Midbrain (tissue), 1 donor: ENCODE measurements around the gene ULK2.
A peak's percentile ranks its signal among the peaks of the same experiment; 100 is the strongest.
"Not testable (repeated sequence)": the region's sequence is repeated elsewhere in the genome, so short reads cannot be mapped to it uniquely, and the experiment has no call there.

Experiments
- DNase-seq: peaks from one replicate; lab custom pipeline; 2025; lab: John Stamatoyannopoulos, UW

The ULK2 gene

DNA sequence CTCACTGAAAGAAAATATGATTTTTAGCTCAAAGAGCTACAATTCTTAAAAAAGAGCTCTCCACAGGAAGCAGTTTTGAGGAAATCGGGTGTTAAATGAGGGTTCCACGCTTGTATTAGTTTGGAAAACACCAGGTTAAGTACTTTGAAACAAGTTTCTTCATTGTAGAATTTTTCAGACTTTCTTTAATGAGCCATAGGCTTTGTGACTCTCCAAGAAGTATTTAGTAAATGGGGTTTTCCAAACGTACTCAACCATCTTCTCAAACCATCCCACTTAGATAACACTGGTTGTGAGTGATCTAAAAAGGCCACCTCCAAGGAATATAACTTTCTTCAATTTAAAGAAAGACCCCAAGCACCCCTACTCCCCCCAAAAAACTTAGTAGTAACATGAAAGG, 2.7 kb downstream of the ULK2 start:
- DNase-seq: no peak

DNA sequence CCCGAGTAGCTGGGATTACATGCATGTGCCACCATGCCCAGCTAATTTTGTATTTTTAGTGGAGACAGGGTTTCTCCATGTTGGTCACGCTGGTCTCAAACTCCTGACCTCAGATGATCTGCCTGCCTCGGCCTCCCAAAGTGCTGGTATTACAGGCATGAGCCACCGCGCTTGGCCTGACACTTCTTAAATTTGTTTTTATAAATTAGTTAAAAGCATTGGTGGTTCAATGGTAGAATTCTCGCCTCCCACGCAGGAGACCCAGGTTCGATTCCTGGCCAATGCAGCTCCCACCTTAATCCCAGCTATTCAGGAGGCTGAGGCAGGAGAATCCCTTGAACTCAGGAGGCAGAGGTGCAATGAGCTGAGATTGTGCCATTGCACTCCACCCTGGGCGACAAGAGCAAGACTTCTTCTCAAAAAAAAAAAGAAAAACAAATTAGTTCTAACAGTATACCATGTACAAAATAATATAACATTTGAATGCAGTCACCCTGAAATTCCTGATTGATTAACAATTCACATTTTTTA, 7.0 kb downstream of the ULK2 start:
- not testable (repeated sequence) for DNase-seq

DNA sequence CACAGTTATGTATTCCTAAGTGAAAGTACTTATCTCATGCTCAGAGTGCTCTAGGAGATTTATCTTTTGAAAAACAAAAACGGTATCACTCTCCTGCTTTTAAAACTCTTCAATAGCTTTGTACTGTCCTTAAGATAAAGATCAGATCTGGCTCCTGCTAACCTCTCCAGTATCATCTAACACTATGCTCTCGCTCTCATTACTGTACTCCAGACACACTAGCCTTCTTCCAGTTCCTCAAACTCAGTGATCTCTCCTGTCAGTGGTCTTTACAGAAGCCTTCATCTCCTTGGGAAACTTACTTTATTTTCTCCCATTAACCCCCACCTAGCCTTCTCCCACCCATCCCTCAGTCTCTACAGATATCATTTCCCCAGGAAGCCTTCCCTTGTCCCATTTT, 10.1 kb downstream of the ULK2 start:
- DNase-seq: no peak

DNA sequence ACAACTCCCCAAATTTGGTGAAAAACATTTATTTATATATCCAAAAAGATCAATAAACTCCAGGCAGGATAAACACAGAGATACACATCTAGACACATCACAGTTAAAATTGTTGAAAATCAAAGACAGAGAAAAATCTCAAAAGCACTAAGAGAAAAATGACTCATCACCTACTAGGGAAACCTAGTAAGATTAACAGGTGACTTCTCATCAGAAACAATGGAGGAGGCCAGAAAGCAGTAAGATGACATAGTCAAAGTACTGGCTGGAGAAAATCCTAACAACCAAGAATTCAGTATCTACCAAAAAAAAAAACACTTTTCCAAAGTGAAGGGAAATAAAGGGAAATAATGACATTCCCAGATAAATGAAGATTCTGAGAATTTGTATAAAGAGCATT, 33.8 kb downstream of the ULK2 start:
- DNase-seq: no peak

DNA sequence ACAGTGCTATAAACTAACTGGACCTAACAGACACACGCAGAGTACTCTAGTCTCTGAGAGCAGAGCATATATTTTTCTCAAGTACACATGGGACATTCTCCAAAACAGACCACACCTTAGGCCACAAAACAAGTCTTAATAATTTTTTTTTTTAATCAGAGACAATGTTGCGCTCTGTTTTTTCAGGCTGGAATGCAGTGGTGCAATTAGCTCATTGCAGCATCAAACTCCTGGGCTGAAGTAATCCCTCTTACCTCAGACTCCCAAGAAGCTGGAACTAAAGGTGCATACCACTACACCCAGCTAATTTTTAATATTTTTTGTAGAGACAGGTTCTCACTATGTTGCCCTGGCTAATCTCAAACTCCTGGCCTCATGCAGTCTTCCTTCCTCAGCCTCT, 37.7 kb downstream of the ULK2 start:
- no peak for DNase-seq

DNA sequence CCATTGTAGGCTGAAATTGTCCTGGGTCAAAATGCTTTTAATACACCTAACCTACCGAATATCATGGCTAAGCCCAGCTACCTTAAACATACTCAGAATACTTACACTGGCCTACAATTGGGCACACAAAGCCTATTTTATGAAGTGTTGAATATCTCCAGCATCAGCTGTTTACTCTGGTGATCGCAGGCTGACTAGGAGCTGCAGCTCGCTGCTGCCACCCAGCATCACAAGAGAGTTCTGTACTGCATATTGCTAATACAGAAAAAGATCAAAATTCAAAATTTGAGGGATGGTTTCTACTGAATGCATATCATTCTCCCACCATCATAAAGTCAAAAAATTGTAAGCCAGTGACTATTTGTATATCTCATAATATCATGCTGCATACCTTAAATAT, 55.3 kb downstream of the ULK2 start:
- DNase-seq: peak; percentile 57

DNA sequence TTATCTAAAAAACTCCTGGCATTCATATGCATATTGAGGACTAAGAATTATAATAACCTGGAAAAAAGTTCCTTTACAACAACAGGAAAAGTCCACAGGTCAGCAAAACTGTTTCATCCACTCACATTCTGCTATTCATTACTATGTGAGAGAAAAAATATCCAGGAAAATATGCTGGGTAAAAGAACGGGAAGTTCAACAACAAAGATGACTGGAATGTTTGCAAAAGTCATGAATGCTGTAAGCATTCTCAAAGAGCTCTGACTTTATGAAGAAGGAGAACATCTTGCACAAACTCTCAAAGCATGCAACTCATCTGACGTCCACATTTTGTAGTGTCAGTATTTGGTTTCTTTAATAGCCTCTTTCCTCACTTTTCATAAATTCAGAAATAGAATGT, 62.7 kb downstream of the ULK2 start:
- no peak for DNase-seq

DNA sequence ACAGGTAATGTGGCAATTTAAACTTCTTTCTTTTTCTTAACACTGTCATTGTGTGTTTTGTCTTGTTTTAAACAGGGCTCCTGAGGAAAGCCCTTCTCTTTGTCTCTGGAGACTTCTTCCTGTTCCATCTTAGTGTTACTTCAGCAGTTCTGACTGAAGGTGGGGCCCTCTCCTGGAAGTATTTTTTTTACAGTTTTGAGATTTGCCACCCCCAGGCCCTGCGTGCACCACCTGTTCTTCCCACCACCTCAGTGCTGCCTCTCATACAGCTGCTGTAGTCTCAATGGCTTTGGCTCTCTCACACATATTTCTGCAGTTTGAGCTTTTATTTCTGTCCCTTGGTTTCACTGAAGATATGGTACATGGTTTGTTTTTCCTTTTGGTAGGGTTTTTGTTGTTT, 67.2 kb downstream of the ULK2 start:
- DNase-seq: no peak

DNA sequence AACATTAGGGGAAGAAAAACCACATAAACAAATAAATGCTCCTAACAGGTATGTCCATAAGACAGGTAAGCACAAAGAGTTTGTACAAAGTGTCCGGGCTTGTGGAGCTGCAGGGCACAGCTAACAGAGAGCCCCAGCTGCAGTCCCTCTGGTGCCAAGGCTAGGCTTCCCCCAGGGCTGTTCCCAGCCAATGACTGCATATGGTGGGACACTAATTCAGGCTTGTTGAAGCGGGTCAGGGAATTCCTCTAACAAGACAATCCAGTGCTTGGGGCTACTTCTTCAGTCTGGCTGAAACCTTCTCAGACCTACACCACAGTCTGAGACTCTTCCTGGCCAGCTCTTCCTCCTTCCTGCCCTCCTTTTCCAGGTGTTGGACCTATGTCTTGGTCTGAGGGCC, 67.9 kb downstream of the ULK2 start:
- DNase-seq: no peak

DNA sequence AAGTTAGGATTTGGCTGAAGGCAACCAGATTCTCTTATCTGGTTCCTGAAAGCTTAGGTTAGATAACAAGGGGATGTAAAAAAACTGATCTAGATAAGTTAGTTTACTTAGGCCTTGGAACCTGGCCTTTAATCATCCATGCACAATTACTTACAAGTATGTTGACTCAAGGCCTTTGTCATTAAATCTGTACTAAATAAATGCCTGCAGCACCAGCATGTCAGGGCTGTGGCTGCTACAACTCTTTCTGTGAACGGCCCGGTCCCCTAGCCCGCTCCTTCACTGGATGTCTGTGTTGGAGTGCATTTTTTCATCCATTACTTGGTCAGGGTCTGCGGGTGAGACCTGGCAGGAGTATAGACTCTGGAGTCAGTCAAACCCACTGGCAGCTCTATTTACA, 71.3 kb downstream of the ULK2 start:
- no peak for DNase-seq

DNA sequence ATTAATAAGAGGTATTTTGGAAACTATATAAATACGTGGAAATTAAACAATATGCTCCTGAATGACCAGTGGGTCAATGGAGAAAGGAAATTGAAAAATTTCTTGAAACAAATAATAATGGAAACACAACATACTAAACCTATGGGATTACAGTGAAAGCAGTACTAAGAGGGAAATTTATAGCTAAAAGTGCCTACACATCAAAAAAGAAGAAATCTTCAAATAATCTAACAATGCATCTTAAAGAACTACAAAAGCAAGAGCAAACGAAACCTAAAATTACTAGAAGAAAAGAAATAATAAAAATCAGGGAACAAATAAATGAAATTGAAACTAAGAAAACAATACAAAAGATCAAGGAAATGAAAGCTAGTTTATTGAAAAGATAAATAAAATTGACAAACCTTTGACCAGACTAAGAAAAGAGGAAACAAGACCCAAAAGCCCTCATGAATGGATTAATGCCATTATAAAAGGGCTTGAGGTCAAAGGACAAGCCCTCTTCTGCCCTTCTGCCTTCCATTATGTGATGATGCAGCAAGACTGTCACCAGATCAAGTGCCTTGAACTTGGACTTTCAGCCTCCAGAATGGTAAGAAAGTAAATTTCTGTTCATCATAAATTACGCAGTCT, 75.7 kb downstream of the ULK2 start:
- no peak for DNase-seq

DNA sequence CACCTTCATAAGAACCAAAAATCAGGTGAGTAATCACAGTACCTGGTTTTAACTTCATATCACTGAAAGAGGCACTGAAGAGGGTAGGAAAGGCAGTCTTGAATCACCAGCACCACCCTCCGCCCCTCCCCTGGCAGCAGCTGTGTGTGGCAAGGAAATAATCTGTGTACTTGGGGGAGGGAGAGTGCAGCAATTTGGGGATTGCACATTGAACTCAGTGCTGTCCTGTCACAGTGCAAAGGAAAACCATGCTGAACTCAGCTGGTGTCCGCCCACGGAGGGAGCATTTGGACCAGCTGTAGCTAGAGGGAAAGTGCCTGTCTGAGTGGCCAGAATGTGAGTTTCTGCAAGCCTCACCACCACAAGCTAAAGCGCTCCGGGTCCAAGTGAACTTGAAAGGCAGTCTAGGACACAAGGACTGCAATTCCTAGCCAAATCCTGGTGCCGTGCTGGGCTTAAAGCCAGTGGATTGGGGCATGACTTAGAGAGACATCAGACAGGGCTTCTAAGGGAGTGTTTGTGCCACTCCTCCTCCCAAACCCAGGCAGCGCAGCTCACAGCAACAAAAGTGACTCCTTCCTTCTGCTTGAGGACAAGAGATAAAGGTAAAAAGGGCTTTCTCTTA, 79.9 kb downstream of the ULK2 start:
- peak; percentile 17 for DNase-seq

DNA sequence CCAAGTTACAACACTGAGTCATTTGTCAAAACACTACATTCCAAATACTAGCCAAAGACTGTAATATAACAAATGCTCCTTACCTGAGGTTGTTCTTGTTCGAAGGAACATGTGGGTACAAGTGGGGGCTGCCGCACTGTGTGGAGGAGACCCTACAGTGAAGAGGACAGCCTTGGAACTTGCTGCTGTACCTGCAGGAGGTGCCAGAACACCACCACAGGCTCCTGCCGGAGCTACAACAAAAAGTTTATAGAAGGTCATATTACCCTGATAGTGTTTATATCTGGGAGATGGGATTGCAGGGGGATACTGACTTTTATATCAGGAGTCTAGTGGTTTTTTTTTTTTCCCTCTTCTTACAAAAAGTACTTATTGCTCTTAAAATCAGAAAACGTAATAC, 81.9 kb downstream of the ULK2 start:
- no peak for DNase-seq

DNA sequence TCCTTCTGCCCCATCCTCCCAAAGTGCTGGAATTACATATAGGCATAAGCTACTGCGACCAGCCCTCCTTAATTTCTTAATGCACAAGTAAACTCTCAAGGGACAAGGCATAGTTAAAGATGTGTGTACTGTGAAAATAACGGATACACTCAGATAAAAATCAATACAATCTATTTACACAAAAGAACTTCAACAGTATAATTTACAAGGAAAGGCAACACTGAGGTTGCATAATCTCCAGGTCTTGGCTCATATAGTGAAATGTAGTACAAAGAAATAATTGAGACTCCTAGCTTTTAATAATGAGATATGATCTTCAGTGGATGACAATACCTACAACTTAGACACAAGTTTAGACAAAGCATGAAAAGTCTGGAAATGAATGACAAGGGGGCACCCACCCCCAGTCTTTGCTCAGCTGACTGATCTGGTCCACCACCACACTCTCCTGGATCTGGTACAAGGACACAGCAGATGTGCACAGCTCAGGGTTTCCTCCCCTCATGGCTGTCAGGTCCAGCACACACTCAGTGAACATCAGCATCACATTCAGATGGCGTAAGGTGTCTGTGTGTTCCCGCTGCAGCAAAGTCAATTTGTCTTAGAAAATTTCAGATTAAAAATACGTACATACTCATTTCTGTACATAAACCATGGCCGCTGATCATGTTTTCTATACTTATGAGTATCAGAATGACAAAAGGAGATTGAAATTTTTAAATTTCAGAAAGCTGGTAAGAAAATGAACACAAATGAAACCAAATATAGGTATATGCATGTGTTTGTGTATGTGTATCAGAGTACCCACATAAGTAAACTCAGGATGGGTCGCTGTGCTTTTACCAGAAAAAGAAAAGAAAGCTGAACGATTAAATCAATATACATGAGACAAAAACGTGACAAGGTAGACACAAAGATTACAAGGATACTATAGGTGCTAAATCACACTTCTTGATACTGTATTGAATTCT, 86.0 kb downstream of the ULK2 start:
- DNase-seq: no peak

DNA sequence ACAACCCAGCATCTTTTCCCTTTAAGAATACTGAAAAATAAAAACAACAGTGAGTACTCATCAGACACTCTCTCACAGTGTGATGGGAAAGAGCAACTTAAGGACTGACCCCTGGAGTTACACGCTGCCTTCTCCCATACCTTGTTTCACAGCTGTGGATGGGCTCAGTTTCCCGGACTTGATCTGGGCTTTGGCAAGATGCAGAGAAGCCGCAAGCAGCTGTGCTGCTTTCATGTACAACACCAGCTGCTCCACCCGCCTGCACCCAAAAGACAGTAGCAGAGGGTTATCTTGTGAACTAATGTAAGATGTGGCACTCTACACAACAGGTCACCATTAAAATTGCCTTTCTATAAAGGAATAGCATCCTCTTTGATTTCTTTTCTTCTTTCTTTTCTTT, 86.9 kb downstream of the ULK2 start:
- no peak for DNase-seq

DNA sequence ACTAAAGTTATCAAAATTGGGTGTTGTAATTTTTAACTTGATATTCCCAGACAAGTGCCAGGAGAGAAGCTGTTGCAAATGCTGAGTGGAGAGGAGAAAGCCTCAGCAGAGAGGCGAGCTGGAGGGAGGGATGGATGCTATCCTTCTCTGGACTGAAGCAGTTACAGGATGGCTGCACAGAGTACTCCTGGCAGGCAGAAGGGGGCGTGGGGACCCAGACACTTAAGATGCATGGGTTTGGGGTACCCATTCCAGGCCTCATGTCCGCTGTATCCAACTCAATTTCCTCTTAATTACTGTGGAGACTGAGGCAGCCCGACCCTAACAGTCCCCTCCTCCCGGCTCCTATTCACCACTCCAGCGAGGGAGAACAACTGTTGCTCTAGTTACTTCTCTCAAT, 94.2 kb downstream of the ULK2 start:
- no peak for DNase-seq

DNA sequence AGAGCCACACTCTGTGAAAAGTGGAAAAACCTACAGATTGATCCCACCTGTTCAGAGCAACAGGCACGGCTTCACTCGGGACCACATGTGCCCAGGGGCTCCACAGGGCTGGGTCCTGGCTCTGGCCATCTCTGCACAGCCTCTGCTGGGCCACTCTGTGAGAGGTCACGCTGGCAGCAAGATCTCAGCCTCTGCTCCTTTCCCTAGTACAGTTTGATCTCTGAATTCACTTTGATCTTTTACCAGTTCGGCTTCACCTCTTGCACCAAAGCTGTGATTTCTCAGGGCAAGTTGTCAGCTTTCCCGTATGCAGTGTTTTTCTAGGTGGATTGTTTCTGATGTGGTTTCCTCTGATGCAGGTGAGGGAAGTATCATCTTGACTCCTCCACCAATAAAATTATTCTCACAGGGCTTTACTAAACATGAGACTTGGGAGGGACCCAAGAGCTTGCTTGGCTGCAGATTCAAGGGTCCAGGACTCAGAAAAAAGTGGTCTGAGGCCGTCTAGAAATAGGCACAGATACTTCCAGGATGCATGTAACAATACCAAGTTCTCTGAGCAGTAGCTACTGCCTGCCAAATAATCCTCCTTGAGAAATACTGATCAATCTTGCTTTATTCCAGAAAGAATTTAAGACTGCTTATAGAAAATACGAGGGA, 95.6 kb downstream of the ULK2 start:
- no peak for DNase-seq

DNA sequence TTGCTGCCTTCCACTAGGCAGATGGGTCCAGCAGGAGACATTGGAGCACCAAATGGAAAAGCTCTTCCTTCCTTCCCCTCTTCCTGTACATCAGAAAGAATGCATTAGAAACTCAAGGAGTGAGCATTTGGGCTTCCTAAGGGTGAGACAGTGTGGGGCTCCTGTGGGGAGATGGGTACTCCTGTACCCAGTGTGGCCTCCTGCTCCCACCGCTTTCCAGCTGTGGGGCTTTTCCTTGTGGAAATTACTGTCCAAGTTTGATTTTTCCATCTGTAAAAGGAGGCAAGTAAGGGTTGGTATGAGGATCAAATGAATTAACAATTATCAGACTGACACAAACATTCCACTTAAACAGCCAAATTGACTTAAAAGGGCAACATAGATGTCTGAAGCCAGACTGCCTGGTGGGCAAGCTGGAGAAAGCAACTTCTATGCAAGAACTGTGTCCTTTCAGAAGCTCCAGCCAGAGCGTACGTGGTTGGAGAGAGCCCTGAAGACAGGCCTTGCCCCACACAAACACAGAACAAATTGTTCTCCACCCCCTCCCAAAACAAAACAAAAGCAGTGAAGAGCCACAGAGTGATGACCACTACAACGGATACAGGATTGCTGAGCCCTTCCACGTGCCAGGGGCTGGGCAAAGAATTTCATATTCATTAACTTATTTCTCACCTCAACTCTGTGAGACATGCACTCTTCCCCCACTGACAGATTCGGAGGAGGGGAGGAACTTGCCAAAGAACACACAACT, 96.6 kb downstream of the ULK2 start:
- DNase-seq: no peak

DNA sequence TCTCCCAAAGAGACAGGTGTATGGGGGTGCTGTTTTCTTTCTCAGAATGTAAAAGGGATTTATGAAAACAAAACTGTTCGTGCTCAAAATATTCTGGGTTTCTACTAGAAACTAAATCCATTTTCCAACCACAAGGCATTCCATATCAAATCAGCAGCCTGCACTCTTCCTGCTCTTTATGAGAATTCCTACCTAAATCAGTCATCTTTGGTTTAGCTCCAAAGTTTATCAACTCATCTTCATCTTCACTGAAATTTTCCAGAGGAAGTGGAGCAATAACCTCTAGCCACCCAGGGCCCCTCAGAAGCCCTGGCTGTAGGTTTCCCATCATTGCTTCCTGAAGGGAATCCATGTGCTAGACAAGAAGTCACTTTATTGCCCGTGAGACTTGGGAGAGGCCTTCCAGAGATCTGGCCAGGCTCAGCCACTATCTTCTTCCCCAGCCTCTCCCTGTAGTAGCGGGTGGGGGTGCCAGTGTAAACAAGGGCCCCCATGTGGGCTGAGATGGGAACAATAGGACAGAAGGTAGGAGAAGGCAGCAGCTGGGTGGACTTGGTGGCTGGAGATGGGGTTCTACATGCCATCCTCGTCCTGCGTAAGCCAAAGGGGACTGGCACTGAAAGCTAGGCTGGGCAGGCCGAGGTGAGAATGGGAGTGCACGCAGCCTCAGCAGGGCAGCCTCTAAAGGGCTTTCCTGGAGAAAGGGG, 97.6 kb downstream of the ULK2 start:
- DNase-seq: no peak

DNA sequence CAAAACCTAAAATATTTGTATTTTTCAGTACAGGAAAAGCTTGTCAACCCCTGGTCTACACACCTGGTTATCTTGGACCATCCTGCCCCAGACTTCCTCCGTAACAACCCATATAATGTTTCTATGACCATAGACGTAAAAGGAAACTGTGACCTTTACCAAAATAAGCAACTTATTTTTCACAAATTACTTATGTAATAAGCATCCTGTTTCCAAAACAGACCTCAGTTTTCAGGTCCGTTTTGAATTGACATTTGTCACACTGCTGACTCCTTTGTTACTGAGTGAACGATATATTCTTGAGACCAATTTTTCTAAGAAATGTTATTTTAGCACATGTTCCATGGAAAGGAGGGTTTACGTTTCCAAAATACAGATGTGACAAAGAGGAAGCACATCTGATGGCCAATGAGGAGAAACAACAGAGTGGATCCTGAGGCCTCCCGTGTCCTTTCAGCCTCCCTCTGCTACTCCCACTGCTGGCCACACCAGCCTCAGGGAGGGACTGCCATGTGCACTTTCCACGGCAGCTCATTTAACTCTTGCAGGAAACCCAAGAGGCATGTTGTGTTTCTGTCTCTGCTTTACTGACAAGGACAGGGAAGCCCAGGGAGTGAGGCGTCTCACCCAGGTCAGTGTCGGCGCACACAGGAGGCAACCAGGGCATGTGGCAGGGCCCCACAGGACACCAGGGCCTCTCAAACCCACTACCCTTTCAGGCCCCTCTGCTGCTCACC, 99.5 kb downstream of the ULK2 start:
- DNase-seq: no peak
